ENCODE measurements around the gene FOXF1. TPM values are rescaled to one million over a fixed set of nuclear protein-coding genes. Genes with fewer than 3 reads are reported as not detected.

The FOXF1 gene
- total RNA-seq, 1 experiment from 2014 or later = not detected

DNA sequence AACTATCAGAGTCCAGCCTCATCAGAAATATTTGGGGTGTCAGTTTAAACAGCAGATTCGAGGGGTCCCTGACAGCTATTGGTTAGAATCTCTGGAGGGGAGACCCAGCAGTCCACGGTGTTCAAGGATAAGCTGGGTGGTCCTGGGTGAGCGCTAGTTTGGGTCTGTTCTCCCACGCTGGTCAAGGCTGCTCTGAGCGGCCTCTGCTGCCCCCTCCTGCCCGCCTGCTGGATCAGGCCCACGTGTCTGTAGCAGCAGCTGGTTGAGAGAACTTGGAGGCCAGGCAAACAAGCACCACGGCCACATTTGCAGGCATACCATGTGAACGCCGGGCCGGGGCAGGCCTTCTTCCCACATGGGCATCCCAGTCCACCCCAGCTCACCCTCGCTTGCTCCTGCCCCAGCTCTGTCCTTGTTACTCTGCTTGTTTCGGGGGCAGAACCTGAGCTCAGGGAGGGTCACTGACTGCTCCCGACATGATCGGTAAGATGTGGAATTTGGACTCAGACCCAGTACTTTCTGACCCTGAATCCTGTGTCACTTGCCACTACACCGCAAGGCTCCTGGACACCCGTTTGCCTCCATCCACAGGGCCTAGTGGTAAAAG lies 7.4 kb downstream of the FOXF1 start:
- no peak overlapping the region for H3K27ac Mint-ChIP-seq
- DNase-seq (ENCODE audit: low spot score) = peak; percentile 77
- H3K27me3 Mint-ChIP-seq (ENCODE audit: low read depth) = peaks cover 86% of the 10 kb centered on the region
- POLR2A ChIA-PET = interaction anchor here (0.7 kb wide), 1 partner anchor 36 kb away, joined by 3 read pairs; no protein-coding TSS in a partner anchor
- TF ChIP-seq GRHL2 (CRISPR knock-in tag; IDR thresholded peaks at IDR 0.05; ENCODE audit: insufficient replicate concordance, severe bottlenecking) (no peak), TEAD1 (CRISPR knock-in tag; IDR thresholded peaks at IDR 0.05) (no peak), ETV6 (CRISPR knock-in tag; IDR thresholded peaks at IDR 0.05) (no peak), NR2C2 (CRISPR knock-in tag; IDR thresholded peaks at IDR 0.05) (no peak), E2F5 (CRISPR knock-in tag; IDR thresholded peaks at IDR 0.05) (no peak), ZSCAN18 (CRISPR knock-in tag; IDR thresholded peaks at IDR 0.05) (no peak), PRRX2 (CRISPR knock-in tag; IDR thresholded peaks at IDR 0.05) (no peak), HMGXB4 (CRISPR knock-in tag; IDR thresholded peaks at IDR 0.05) (no peak), MAX (CRISPR knock-in tag; IDR thresholded peaks at IDR 0.05) (peak; percentile 77), SMAD4 (CRISPR knock-in tag; IDR thresholded peaks at IDR 0.05) (no peak), FOXP1 (CRISPR knock-in tag; IDR thresholded peaks at IDR 0.05; ENCODE audit: borderline replicate concordance) (peak; percentile 32; the same call in 1 of the 2 replicates), USF1 (CRISPR knock-in tag; IDR thresholded peaks at IDR 0.05) (peak; percentile 73), JUN (CRISPR knock-in tag; IDR thresholded peaks at IDR 0.05) (no peak)
- TF ChIP-seq, protein P1, sequence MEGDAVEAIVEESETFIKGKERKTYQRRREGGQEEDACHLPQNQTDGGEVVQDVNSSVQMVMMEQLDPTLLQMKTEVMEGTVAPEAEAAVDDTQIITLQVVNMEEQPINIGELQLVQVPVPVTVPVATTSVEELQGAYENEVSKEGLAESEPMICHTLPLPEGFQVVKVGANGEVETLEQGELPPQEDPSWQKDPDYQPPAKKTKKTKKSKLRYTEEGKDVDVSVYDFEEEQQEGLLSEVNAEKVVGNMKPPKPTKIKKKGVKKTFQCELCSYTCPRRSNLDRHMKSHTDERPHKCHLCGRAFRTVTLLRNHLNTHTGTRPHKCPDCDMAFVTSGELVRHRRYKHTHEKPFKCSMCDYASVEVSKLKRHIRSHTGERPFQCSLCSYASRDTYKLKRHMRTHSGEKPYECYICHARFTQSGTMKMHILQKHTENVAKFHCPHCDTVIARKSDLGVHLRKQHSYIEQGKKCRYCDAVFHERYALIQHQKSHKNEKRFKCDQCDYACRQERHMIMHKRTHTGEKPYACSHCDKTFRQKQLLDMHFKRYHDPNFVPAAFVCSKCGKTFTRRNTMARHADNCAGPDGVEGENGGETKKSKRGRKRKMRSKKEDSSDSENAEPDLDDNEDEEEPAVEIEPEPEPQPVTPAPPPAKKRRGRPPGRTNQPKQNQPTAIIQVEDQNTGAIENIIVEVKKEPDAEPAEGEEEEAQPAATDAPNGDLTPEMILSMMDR (IDR thresholded peaks at IDR 0.05) = peak; percentile 51; the same call in 1 of the 2 replicates
- TF ChIP-seq, protein P2, sequence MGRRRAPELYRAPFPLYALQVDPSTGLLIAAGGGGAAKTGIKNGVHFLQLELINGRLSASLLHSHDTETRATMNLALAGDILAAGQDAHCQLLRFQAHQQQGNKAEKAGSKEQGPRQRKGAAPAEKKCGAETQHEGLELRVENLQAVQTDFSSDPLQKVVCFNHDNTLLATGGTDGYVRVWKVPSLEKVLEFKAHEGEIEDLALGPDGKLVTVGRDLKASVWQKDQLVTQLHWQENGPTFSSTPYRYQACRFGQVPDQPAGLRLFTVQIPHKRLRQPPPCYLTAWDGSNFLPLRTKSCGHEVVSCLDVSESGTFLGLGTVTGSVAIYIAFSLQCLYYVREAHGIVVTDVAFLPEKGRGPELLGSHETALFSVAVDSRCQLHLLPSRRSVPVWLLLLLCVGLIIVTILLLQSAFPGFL (CRISPR knock-in tag; IDR thresholded peaks at IDR 0.05; ENCODE audit: borderline replicate concordance) = no peak
- TF ChIP-seq, protein P3, sequence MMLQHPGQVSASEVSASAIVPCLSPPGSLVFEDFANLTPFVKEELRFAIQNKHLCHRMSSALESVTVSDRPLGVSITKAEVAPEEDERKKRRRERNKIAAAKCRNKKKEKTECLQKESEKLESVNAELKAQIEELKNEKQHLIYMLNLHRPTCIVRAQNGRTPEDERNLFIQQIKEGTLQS (CRISPR knock-in tag; conservative IDR thresholded peaks at IDR 0.05) = no peak
- TF ChIP-seq, protein P4, sequence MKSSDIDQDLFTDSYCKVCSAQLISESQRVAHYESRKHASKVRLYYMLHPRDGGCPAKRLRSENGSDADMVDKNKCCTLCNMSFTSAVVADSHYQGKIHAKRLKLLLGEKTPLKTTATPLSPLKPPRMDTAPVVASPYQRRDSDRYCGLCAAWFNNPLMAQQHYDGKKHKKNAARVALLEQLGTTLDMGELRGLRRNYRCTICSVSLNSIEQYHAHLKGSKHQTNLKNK (CRISPR knock-in tag; IDR thresholded peaks at IDR 0.05) = no peak
- TF ChIP-seq, protein P5, sequence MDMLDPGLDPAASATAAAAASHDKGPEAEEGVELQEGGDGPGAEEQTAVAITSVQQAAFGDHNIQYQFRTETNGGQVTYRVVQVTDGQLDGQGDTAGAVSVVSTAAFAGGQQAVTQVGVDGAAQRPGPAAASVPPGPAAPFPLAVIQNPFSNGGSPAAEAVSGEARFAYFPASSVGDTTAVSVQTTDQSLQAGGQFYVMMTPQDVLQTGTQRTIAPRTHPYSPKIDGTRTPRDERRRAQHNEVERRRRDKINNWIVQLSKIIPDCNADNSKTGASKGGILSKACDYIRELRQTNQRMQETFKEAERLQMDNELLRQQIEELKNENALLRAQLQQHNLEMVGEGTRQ (CRISPR knock-in tag; IDR thresholded peaks at IDR 0.05) = peak; percentile 69
- TF ChIP-seq, protein P6, sequence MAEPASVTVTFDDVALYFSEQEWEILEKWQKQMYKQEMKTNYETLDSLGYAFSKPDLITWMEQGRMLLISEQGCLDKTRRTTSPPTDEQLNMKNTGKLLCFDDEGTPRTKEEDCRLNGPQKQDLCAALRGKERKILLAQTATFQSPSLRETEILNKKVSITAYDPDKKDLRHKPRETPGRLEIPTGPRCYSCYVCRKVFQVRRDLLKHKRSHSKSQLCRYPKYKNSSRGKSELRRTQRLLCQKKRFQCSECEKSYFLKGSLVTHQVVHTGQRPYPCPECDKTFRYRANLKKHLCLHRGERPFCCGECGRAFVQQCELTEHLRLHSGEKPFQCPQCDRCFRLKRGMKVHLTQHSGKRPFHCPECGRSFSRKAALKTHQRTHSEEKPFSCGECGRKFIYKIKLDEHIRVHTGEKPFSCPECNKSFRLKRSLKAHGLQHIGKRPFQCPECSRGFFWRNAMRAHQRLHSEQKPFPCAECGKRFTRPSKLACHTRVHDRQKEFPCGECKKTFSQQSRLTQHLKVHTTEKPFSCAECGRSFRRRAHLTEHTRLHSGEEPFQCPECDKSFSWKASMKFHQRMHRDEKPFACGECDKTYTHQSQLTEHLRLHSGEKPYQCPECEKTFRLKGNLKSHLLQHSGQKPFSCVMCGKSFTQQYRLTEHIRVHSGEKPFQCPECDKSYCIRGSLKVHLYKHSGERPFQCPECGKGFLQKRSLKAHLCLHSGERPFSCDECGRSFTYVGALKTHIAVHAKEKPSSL (CRISPR knock-in tag; conservative IDR thresholded peaks at IDR 0.05) = no peak
- H3K36me3 Mint-ChIP-seq = peaks cover 4% of the 10 kb centered on the region
- H3K4me1 Mint-ChIP-seq = peaks cover 25% of the 10 kb centered on the region
- CTCF ChIA-PET = interaction anchor here (0.6 to 3.6 kb wide), 43 partner anchors 10 to 699 kb away, joined by 3 to 64 read pairs (median 4); no protein-coding TSS in a partner anchor
- no peak overlapping the region for H3K4me3 Mint-ChIP-seq
- H3K9me3 Mint-ChIP-seq = no peaks in the 10 kb centered on the region
- peak; percentile 46 for ATAC-seq

All from WTC11 (cell line).